ENCODE measurements around the gene ATP7A.
"Not testable (repeated sequence)": the region's sequence is repeated elsewhere in the genome, so short reads cannot be mapped to it uniquely, and the experiment has no call there.

ATP7A gene

GRCh38 chrX:78035061-78035460 lies 124.6 kb downstream of the ATP7A start:
- no peak for DNase-seq (ENCODE audit: low read depth in 2 of 2)

GRCh38 chrX:78037881-78038280 lies 127.4 kb downstream of the ATP7A start:
- DNase-seq (ENCODE audit: low read depth in 2 of 2), result no peak

GRCh38 chrX:78042601-78043000 lies 132.1 kb downstream of the ATP7A start:
- DNase-seq (ENCODE audit: low read depth in 2 of 2), result no peak

- no peak for DNase-seq (ENCODE audit: low read depth in 2 of 2)
Observed at GRCh38 chrX:78046362-78046761, 135.9 kb downstream of the ATP7A start.

DNA sequence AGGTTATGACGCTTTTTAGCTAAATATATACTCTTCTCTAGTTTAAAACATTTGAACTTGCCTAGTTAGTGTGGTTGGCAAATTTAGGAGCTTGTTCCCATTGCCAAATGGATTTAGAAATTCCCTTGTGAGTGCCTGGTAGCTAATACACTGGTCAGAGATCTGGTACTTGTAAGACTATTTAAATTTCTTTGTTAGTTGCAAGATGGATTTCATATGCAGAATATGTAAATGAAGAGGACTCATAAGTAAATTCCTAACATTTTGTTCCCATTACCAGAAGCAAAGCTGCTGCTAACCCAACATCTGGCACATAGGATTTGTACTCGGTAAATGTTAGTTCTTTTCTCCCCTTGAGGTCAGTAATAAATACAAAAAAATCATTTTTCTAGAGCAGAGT lies 137.6 kb downstream of the ATP7A start:
- DNase-seq (ENCODE audit: low read depth in 2 of 2), result no peak

- no peak for DNase-seq (ENCODE audit: low read depth in 2 of 2)
Observed at GRCh38 chrX:78063687-78064086, 153.2 kb downstream of the ATP7A start.

DNA sequence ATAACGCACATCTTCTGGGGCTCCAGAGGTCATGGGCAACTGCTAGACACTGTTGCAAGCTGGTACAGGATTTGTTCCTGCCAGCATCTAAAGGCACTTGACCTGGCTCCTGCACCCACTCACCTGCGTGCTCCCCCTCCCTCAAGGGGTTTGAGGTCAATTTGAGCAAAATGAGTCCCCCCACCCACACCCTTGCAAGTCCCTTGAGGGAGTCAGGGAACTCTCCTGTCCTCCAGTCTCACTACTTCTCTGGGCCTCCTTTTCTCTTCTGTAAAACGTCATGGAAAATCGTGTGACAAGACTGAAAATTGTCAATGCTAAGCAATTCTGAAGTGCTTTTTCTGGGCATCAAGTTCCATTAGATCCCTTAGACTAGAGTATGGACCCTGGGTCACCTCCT lies 153.7 kb downstream of the ATP7A start:
- no peak for DNase-seq (ENCODE audit: low read depth in 2 of 2)

DNA sequence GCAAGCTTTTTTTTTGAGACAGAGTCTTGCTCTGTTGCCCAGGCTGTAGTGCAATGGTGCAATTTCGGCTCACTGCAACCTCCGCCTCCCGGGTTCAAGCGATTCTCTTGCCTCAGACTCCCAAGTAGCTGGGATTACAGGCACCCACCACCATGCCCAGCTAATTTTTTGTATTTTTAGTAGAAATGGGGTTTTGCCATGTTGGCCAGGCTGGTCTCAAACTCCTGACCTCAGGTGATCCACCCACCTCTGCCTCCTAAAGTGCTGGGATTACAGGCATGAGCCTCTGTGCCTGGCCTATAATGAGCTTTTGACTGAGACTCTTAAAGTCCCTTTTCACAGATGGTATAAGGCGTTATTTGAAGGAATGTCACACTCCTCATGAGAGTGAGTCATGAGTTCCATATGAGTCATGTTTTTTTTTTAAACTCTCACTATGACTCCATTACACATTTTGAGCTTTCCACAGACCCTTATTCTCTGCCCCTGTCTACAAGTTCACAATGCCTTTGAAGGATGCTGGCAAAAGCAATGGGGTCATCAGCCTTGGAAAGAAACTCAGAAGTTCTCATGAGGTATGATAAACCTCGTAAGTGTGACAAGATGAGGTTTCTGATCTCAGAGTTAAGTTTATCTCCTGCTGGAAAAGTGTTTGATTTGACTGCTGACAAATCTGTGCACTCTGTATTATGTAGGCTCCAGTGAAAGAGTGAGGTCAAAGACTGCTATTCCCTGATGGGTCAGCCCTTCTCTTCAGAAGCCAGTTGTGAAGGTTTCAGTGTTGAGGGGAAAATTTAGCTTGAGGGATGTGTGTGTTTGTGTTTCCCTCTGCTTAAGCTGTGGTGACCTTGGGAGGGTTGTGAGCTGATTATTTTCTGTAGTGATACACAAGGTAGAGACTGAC lies 154.5 kb downstream of the ATP7A start:
- DNase-seq (ENCODE audit: low read depth in 2 of 2), result not testable (repeated sequence)

DNA sequence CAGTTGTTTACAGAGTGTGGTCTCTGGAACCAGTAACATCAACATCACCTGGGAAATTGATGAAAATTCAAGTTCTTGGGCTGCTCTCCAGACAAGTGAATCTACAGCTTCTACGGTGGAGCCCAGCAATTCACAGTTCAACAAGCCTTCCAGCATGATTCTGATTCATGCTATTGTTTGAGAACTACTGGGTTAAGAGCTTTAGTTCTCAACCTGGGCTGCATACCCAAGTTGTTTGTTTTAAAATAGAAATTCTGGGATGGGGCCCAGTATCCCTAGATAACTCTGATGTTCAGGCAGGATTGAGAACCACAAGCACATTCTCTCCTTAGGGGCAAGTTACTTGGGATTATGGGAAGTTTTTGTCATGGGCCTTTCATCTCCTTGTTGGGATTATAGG lies 155.6 kb downstream of the ATP7A start:
- DNase-seq (ENCODE audit: low read depth in 2 of 2), result no peak

- DNase-seq (ENCODE audit: low read depth in 2 of 2), result no peak
Observed at GRCh38 chrX:78071331-78071730, 160.8 kb downstream of the ATP7A start.

DNA sequence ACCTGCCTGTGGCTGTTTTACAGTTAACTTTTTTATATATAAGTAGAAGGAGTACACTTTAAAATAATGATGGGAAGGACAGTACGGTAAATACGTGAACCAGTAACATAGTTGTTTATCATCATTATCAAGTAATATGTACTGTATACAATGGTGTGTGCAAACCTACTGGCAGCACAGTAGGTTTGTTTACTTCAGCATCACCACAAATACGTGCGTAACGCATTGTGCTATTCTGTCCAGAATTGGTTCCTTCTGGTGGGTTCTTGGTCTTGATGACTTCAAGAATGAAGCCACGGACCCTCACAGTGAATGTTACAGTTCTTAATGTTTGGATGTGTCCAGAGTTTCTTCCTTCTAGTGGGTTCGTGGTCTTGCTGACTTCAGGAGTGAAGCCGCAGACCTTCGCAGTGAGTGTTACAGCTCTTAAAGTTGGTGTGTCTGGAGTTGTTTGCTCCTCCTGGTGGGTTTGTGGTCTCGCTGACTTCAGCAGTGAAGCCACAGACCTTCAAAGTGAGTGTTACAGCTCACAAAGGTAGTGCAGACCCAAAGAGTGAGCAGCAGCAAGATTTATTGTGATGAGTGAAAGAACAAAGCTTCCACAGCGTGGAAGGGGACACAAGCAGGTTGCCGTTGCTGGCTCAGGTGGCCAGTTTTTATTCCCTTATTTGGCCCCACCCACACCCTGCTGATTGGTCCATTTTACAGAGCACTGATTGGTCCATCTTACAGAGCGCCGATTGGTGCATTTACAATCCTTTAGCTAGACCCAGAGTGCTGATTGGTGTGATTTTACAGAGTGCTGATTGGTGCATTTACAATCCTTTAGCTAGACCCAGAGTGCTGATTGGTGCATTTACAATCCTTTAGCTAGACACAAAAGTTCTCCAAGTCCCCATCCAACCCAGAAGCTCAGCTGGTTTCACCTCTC lies 162.9 kb downstream of the ATP7A start:
- not testable (repeated sequence) for DNase-seq (ENCODE audit: low read depth in 2 of 2)

DNA sequence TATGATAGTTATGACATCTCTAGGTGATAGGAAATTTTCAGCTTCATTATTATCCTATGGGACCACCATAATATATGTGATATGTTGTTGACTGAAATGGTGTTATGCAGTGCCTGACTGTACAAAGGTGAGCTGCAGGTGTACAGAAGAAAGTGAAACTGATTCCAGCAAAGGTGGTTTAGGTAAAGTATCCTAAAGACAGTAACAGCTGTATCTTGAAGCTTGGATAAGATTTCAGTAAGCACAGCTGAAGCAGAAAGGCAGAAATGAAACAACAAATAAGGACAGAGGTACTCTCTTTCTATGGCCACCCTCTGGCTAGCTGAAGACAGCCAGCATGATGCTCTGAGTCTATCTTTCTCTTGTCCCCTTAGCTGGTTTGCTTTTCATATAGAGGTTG lies 163.6 kb downstream of the ATP7A start:
- DNase-seq (ENCODE audit: low read depth in 2 of 2), result no peak

DNA sequence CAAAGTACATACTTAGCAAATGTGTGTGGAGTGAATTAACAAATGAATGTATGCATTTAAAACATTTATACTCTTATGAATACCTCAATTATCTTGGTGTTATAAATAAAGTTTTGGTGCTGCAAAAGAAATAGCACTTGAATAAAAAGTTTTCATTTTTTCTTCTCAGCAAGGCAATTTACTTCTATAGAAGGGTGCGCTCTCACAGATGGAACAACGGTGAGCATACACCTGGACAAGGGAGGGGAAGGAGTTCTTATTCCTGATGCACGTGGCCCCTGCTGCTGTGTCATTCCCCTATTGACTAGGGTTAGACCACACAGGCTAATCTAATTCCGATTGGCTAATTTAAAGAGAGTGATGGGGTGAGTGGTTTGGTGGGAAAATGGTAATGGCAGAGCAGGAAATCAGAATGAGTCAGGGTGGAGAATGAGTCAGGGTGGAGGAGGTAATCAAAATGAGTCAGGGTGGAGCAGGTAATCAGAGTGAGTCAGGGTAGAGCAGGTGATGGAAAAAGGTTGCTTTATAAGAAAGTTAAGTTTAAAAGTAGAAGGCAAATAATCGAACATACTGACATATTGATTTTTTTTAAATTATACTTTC lies 165.4 kb downstream of the ATP7A start:
- DNase-seq (ENCODE audit: low read depth in 2 of 2), result no peak

- DNase-seq (ENCODE audit: low read depth in 2 of 2), result not testable (repeated sequence)
Observed at GRCh38 chrX:78081413-78081812, 170.9 kb downstream of the ATP7A start.

- DNase-seq (ENCODE audit: low read depth in 2 of 2), result no peak
Observed at GRCh38 chrX:78092296-78092695, 181.8 kb downstream of the ATP7A start.

DNA sequence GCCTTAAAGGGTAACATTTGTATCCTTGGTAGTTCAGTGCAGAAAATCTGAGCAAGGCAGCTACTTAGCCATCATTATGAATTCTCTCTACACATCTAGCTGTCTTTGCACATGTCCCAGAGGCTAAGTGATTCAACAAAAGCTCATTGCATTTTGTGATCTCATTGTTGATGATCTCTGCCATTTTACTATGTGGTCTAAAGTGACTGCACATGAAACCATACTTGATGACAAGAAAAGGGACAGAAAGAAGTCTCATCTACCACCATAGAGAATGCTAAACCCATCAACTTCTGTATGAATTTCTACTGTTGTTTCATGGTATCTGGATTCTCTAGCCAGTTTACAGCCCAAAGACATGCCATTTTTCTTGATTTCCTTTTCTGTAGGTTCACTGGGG lies 187.6 kb downstream of the ATP7A start:
- no peak for DNase-seq (ENCODE audit: low read depth in 2 of 2)
